Neural cell (in vitro differentiated cells): ENCODE measurements around the gene PCMT1. TPM values are rescaled to one million over a fixed set of nuclear protein-coding genes. Genes with fewer than 3 reads are reported as not detected.
"Not testable (repeated sequence)": the region's sequence is repeated elsewhere in the genome, so short reads cannot be mapped to it uniquely, and the experiment has no call there.

ENCODE experiments used
- H2AFZ ChIP-seq: fragments of 200-600, 300-800 bp; sonication (generic), shearing (Covaris generic); 2 replicates; pipeline ENCODE4 v1.6.0; 2014; ENCODE audit warnings: low read depth, mild to moderate bottlenecking, antibody characterized with exemption, low read length, moderate library complexity
- H3F3A ChIP-seq: fragments of 200-600 bp; shearing (Covaris generic); 2 replicates; pipeline ENCODE4 v1.6.1; 2016; ENCODE audit warnings: mild to moderate bottlenecking, moderate library complexity, mixed read lengths, antibody characterized with exemption, low read length; ENCODE audit not compliant: insufficient read depth, poor library complexity, severe bottlenecking
- H3K27ac ChIP-seq: fragments of 200-600, 300-800 bp; sonication (generic), shearing (Covaris generic); 2 replicates; pipeline ENCODE4 v1.5.1; 2014; ENCODE audit warnings: mild to moderate bottlenecking, low read length, moderate library complexity
- H3K27me3 ChIP-seq: fragments of 300-800, 200-600 bp; sonication (generic), shearing (Covaris generic); 2 replicates; pipeline ENCODE4 v1.6.0; 2014; ENCODE audit warnings: mild to moderate bottlenecking, low read depth, low read length, moderate library complexity; ENCODE audit not compliant: insufficient read depth
- H3K36me3 ChIP-seq: fragments of 300-800, 200-600 bp; sonication (generic), shearing (Covaris generic); 2 replicates; pipeline ENCODE4 v1.5.1; 2014; ENCODE audit warnings: mild to moderate bottlenecking, antibody characterized with exemption, low read length, moderate library complexity; ENCODE audit not compliant: insufficient read depth
- H3K4me2 ChIP-seq: fragments of 300-800, 200-600 bp; sonication (generic), shearing (Covaris generic); 2 replicates; pipeline ENCODE4 v1.6.0; 2014; ENCODE audit warnings: mild to moderate bottlenecking, low read length
- H3K4me3 ChIP-seq: fragments of 300-800, 200-600 bp; sonication (generic), shearing (Covaris generic); 2 replicates; pipeline ENCODE4 v1.5.1; 2014; ENCODE audit warnings: mild to moderate bottlenecking, low read length, moderate library complexity
- H3K79me2 ChIP-seq: fragments of 200-600 bp; shearing (Covaris generic); replicated peaks from 2 replicates; pipeline ENCODE4 v1.6.0; 2014; ENCODE audit warnings: mild to moderate bottlenecking, low read length, moderate library complexity; ENCODE audit not compliant: insufficient read depth
- H3K9ac ChIP-seq: fragments of 300-800, 200-600 bp; sonication (generic), shearing (Covaris generic); 2 replicates; pipeline ENCODE4 v1.6.1; 2016; ENCODE audit warnings: mild to moderate bottlenecking, low read length, mixed read lengths
- H3K9me2 ChIP-seq: fragments of 200-600 bp; shearing (Covaris generic); 2 replicates; pipeline ENCODE4 v1.6.1; 2016; ENCODE audit warnings: mild to moderate bottlenecking, low read length, mixed read lengths; ENCODE audit not compliant: insufficient read depth
- H3K9me3 ChIP-seq: fragments of 200-600, 300-800 bp; sonication (generic), shearing (Covaris generic); 2 replicates; pipeline ENCODE4 v1.6.1; 2016; ENCODE audit warnings: mild to moderate bottlenecking, mixed run types, low read length, moderate library complexity, mixed read lengths
- H4K20me1 ChIP-seq: fragments of 200-600 bp; shearing (Covaris generic); 2 replicates; pipeline ENCODE4 v1.6.1; 2016; ENCODE audit warnings: mild to moderate bottlenecking, mixed run types; ENCODE audit not compliant: insufficient read depth
- CTCF ChIP-seq: fragments of 450-650 bp; IDR thresholded peaks from 2 replicates; pipeline ENCODE4 v1.5.1; 2014; ENCODE audit warnings: antibody characterized with exemption, mild to moderate bottlenecking, moderate library complexity; ENCODE audit not compliant: poor library complexity, severe bottlenecking
- EP300 ChIP-seq: fragments of 450-650 bp; conservative IDR thresholded peaks from 2 replicates; pipeline ENCODE4 v1.6.1; 2014; ENCODE audit warnings: antibody characterized with exemption, mild to moderate bottlenecking, moderate library complexity; ENCODE audit not compliant: poor library complexity, severe bottlenecking
- EZH2 ChIP-seq: fragments of 200-600, 300-800 bp; shearing (Covaris generic), sonication (generic); IDR thresholded peaks from 2 replicates; pipeline ENCODE4 v1.6.1; 2014; ENCODE audit warnings: antibody characterized with exemption, low read length, borderline replicate concordance, mild to moderate bottlenecking; ENCODE audit not compliant: insufficient read depth, poor library complexity, severe bottlenecking
- MXI1 ChIP-seq: fragments of 450-650 bp; conservative IDR thresholded peaks from 2 replicates; pipeline ENCODE4 v1.6.1; 2014; ENCODE audit warnings: antibody characterized with exemption, mild to moderate bottlenecking; ENCODE audit not compliant: poor library complexity, severe bottlenecking
- POLR2AphosphoS5 ChIP-seq: IDR thresholded peaks from 2 replicates; pipeline ENCODE4 v1.6.1; 2012
- RAD21 ChIP-seq: fragments of 450-650 bp; conservative IDR thresholded peaks from 2 replicates; pipeline ENCODE4 v1.6.1; 2014; ENCODE audit warnings: antibody characterized with exemption, mild to moderate bottlenecking, moderate library complexity
- REST ChIP-seq: IDR thresholded peaks from 2 replicates; pipeline ENCODE4 v1.6.1; 2012; ENCODE audit warnings: borderline replicate concordance
- SMC3 ChIP-seq: fragments of 450-650 bp; conservative IDR thresholded peaks from 2 replicates; pipeline ENCODE4 v1.6.1; 2014; ENCODE audit warnings: antibody characterized with exemption, mild to moderate bottlenecking, moderate library complexity; ENCODE audit not compliant: poor library complexity
- TAF1 ChIP-seq: IDR thresholded peaks from 2 replicates; pipeline ENCODE4 v1.6.1; 2012; ENCODE audit warnings: low read depth
- polyA plus RNA-seq: library from polyadenylated mRNA; depleted of rRNA; stranded (reverse); fragments of >200 nt; gene quantifications from 2 replicates; pipeline ENCODE4 v1.2.3, GENCODE V29; 2014

Gene PCMT1
- polyA plus RNA-seq, 1 donor from 2014 or later: 384 TPM

DNA sequence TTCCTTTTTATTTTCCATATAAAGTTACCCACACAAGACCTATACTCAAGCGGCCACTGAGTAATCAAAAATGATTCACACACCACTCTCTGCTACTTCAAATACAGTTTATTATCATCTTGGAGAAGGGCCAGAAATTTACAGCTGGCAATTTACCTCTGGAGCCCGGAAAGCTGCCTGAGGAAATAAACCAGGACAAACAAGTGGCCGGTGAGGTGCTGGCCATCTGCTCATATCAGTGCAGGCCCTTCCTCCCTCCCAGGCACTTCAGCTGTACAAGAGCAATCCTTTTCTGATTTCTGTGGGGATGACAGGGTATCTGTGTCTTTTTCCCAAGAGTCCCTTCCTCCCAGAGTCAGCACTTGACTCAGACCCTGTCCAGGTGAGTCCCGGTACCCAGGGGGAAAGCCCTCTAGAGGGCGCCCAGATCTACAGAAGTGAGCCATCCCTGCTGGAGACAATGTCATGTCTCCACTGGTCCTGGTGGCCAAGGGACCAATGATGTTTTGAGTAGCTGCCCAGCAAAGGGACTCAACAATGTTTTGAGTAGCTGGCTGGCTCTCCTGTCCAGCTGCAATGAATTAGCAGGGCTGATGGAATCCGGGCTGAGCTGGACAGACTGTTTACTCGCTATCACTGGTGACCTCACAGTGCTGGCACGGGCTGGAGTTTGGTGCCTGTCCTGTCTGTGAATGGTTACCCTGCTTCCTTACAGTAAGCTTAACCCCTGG lies 91.0 kb downstream of the PCMT1 start (continued):
- TF ChIP-seq REST: no peak

DNA sequence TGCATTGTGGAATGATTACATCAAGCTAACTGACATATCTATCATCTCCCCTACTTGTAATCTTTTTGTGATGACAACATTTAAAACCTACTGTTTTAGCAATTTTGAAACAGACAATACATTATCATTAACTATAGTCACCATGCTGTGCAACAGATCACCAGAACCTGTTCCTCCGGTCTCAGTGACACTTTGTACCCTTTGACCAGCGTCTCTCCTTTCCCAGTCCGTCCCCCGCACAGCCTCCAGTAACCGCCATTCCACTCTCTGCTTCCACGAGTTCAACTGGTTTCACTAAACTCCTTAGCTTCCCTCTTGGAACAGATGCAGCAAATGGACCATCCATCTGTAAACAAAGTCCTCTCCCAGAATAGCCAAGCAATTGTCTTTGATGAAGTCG lies 92.8 kb downstream of the PCMT1 start:
- Histone ChIP-seq H3K27me3 (no peaks in the 10 kb centered on the region), H3K4me3 (no peak overlapping the region), H3K27ac (no peak overlapping the region), H4K20me1 (no peaks in the 10 kb centered on the region), H3K36me3 (no peaks in the 10 kb centered on the region), H3K9me3 (no peaks in the 10 kb centered on the region), H3K4me2 (no peak overlapping the region), H2AFZ (no peak overlapping the region), H3K79me2 (no peaks in the 10 kb centered on the region), H3F3A (no peaks in the 10 kb centered on the region), H3K9ac (no peak overlapping the region), H3K9me2 (no peaks in the 10 kb centered on the region)
- TF ChIP-seq CTCF: no peak
- TF ChIP-seq TAF1: no peak
- TF ChIP-seq RAD21: no peak
- TF ChIP-seq SMC3: no peak
- TF ChIP-seq EZH2: no peak

DNA sequence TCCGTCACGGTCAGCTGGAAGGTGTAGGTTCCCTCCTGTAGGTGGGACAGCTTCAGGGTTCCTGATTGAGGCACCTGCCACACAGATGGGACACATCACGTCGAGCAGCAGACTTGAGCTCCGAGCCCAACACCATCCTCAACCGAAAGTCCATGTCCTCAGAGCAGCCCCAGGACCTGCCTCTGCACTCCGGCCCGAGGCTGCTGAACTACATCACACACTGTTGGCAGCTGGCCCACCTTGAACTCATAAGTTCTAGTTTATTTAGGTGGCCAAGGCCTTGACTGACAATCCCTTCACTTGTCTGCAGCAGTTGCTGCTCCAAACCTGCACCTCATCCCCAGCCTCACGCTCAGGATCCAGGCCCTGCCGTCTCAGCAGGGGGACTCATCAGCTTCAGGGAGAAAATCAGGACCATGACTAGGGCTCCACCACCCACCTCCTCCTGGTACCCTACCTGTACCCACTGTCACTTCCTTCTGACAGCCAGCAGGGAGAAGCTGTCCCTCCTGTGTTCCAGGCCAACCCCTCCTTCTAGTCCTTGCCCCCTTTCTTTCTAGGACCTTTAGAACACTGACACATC lies 93.6 kb downstream of the PCMT1 start:
- H3F3A ChIP-seq: no peaks in the 10 kb centered on the region
- no peak overlapping the region for H2AFZ ChIP-seq
- no peak overlapping the region for H3K27ac ChIP-seq
- H3K27me3 ChIP-seq: no peaks in the 10 kb centered on the region
- no peaks in the 10 kb centered on the region for H4K20me1 ChIP-seq
- no peaks in the 10 kb centered on the region for H3K9me2 ChIP-seq
- no peaks in the 10 kb centered on the region for H3K79me2 ChIP-seq
- no peak overlapping the region for H3K4me3 ChIP-seq
- no peak overlapping the region for H3K9ac ChIP-seq
- H3K9me3 ChIP-seq: no peaks in the 10 kb centered on the region
- H3K4me2 ChIP-seq: no peak overlapping the region
- TF ChIP-seq REST (no peak), SMC3 (no peak), EZH2 (no peak), RAD21 (no peak), POLR2AphosphoS5 (no peak), CTCF (no peak), EP300 (no peak), MXI1 (no peak)
- no peaks in the 10 kb centered on the region for H3K36me3 ChIP-seq

GRCh38 chr6:149844036-149844435 lies 94.5 kb downstream of the PCMT1 start:
- not testable (repeated sequence) for H2AFZ ChIP-seq, H3K4me3 ChIP-seq, H3K79me2 ChIP-seq, H3K27me3 ChIP-seq, H3F3A ChIP-seq, H3K9me3 ChIP-seq, H3K36me3 ChIP-seq, H4K20me1 ChIP-seq, H3K9ac ChIP-seq, H3K27ac ChIP-seq, H3K4me2 ChIP-seq, H3K9me2 ChIP-seq
